Calu3 (cell line): ENCODE data around the gene NUP93. TPM values are rescaled to one million over a fixed set of nuclear protein-coding genes. Genes with fewer than 3 reads are reported as not detected.

ENCODE experiments used
- BruUV-seq: library from RNA; stranded (reverse); fragments of 400-500 nt; replicated peaks from 2 replicates; lab custom pipeline; 2021; lab: Mats Ljungman, UMichigan
- CTCF ChIA-PET: fragments of 300-600 bp; sonication (Branson Sonifier 250); formaldehyde crosslinking; loops from one replicate; lab custom pipeline; 2022; ENCODE audit warnings: antibody characterized with exemption; lab: Charles Lee
- DNase-seq: peaks from one replicate; pipeline ENCODE4 v3.0.0; 2022
- H3K27ac Mint-ChIP-seq: one replicate; pipeline ENCODE4 v1.8.0; 2022; ENCODE audit warnings: mixed read lengths; ENCODE audit not compliant: unreplicated experiment
- H3K27me3 Mint-ChIP-seq: one replicate; pipeline ENCODE4 v1.8.0; 2022; ENCODE audit warnings: mixed read lengths; ENCODE audit not compliant: unreplicated experiment
- H3K36me3 Mint-ChIP-seq: one replicate; pipeline ENCODE4 v1.8.0; 2022; ENCODE audit warnings: mild to moderate bottlenecking, moderate library complexity, mixed read lengths; ENCODE audit not compliant: insufficient read depth, unreplicated experiment
- H3K4me1 Mint-ChIP-seq: one replicate; pipeline ENCODE4 v1.8.0; 2022; ENCODE audit warnings: mild to moderate bottlenecking, low read depth, mixed read lengths; ENCODE audit not compliant: unreplicated experiment
- H3K4me3 Mint-ChIP-seq: one replicate; pipeline ENCODE4 v1.8.0; 2022; ENCODE audit warnings: mild to moderate bottlenecking, low read depth, moderate library complexity, mixed read lengths; ENCODE audit not compliant: unreplicated experiment
- H3K9me3 Mint-ChIP-seq: one replicate; pipeline ENCODE4 v1.8.0; 2022; ENCODE audit warnings: low read depth, mixed read lengths; ENCODE audit not compliant: unreplicated experiment
- intact Hi-C: fragments of 100-400 bp; cut with micrococcal nuclease; formaldehyde crosslinking; loops from one replicate; pipeline ENCODE4 v1.10.0; 2022; ENCODE audit not compliant: unreplicated experiment
- total RNA-seq: library from RNA; stranded (reverse); gene quantifications from 2 replicates; pipeline ENCODE4 v1.2.3, GENCODE V29; 2022
- TF ChIP-seq, protein P1 (sequence below): fragments of 200-600 bp; IDR thresholded peaks from one replicate; pipeline ENCODE4 v1.8.0; 2022; ENCODE audit warnings: antibody characterized with exemption; ENCODE audit not compliant: unreplicated experiment

NUP93 gene
- total RNA-seq, 1 experiment from 2014 or later = 120 TPM

DNA sequence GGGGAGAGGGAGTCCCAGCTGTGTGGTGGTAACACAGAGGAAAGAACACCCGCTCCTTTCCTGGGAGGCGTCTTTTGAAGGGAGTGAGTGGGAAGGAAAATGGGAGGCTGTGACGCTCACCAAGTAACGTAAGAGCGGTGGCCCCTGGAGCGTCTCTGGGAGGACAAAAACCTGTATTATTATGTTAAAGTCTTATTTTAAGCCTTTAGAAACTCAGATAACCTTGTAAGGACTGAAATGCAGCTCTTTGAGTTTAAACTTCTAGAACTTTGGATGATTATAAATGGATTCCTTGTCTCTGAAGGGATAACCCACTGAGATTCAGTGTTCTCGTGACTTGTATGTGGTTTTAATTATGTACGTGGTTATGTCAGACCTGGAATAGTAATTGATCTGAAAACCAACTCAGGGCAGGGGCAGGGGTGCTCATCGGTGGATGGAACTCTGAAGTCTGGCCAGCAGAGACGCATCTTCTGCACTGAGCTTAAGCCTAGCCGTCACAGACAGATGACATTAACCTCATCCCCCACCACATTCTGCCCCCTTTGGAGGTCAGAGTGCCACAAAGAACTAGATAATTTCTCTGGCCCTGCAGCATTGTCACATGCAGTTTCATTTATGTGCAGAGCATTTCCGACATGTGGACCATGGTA, 93.3 kb downstream of the NUP93 start:
- H3K4me1 Mint-ChIP-seq = no peaks in the 10 kb centered on the region

DNA sequence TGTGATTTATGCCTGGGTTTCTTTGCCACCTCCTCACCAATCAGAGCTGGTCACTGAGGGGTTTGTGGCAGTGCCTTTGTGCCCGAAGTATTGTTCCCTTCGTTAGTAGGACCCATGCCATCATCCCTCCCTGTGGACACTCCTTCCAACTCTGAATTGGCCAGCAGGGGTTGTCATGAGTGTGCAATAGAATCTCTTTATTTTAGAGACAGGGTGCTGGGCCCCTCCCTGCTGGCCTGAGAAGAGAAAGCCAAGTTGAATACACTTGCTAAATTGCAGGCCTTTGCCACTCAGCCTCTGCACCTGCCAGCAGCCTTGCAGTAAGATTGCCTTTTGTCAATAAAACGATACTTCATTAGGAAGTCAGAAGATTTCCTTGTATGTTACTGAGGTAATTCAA, 94.4 kb downstream of the NUP93 start:
- BruUV-seq = no TSS peak
- TF ChIP-seq, protein P1, sequence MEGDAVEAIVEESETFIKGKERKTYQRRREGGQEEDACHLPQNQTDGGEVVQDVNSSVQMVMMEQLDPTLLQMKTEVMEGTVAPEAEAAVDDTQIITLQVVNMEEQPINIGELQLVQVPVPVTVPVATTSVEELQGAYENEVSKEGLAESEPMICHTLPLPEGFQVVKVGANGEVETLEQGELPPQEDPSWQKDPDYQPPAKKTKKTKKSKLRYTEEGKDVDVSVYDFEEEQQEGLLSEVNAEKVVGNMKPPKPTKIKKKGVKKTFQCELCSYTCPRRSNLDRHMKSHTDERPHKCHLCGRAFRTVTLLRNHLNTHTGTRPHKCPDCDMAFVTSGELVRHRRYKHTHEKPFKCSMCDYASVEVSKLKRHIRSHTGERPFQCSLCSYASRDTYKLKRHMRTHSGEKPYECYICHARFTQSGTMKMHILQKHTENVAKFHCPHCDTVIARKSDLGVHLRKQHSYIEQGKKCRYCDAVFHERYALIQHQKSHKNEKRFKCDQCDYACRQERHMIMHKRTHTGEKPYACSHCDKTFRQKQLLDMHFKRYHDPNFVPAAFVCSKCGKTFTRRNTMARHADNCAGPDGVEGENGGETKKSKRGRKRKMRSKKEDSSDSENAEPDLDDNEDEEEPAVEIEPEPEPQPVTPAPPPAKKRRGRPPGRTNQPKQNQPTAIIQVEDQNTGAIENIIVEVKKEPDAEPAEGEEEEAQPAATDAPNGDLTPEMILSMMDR = no peak

More for the DNA sequence above, 93.3 kb downstream of the NUP93 start:
- Mint-ChIP-seq H3K9me3 (no peaks in the 10 kb centered on the region), H3K27ac (no peak overlapping the region), H3K27me3 (no peaks in the 10 kb centered on the region), H3K36me3 (peaks cover 6% of the 10 kb centered on the region), H3K4me3 (no peak overlapping the region)
- CTCF ChIA-PET = no interaction called here
- TF ChIP-seq, protein P1 = no peak
- no TSS peak for BruUV-seq
- no peak for DNase-seq
- intact Hi-C loops = no loop called here

DNA sequence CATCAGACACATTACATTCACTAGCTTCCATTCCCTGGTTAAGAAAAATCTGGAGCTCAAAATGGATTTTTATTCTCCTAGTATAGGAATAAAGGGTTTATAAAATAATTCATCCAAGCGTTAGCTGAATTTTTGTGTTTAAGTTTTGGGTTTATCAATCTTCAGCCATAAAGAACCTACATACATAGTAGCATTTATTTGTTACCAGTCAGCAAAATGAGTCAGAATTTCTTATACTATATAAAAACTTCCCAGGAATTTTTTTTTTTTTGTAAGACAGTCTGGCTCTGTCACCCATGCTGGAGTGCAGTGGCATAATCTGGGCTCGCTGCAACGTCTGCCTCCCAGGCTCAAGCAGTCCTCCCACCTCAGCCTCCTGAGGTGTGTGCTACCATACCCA, 94.9 kb downstream of the NUP93 start:
- CTCF ChIA-PET = interaction anchor here (0.6 kb wide), 1 partner anchor 136 kb away, joined by 3 read pairs; no protein-coding TSS in a partner anchor
- H3K4me1 Mint-ChIP-seq = no peaks in the 10 kb centered on the region
- DNase-seq = no peak
- no peak overlapping the region for H3K4me3 Mint-ChIP-seq
- TF ChIP-seq, protein P1 = no peak
- intact Hi-C loops = no loop called here
- H3K36me3 Mint-ChIP-seq = peaks cover 6% of the 10 kb centered on the region
- H3K9me3 Mint-ChIP-seq = no peaks in the 10 kb centered on the region
- BruUV-seq = no TSS peak
- no peaks in the 10 kb centered on the region for H3K27me3 Mint-ChIP-seq
- no peak overlapping the region for H3K27ac Mint-ChIP-seq

More for the DNA sequence above, 94.4 kb downstream of the NUP93 start:
- Mint-ChIP-seq H3K27me3 (no peaks in the 10 kb centered on the region), H3K27ac (no peak overlapping the region), H3K4me3 (no peak overlapping the region), H3K4me1 (no peaks in the 10 kb centered on the region), H3K36me3 (peaks cover 6% of the 10 kb centered on the region), H3K9me3 (no peaks in the 10 kb centered on the region)
- CTCF ChIA-PET = interaction anchor here (0.6 kb wide), 1 partner anchor 136 kb away, joined by 3 read pairs; no protein-coding TSS in a partner anchor
- no peak for DNase-seq
- intact Hi-C loops = no loop called here

DNA sequence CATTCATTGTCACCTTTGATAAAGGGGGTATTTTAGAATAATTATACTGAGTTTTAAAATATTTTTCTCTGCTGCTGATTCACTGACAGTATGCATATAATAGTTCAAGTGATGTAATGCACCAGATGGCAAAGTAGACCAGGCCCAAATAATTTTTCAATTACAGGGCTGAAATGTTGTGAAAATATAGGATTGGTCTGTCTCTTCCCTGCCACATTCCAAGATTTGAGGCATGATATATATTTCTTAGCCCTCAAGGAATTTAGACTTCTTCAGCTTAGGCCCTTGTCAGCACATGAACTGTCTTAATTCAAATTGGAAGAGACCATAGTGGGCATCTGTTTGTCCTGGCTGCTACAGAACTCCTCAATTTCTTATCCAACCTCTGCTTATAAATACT, 95.9 kb downstream of the NUP93 start:
- H3K27me3 Mint-ChIP-seq = no peaks in the 10 kb centered on the region
- DNase-seq = no peak
- TF ChIP-seq, protein P1 = no peak
- intact Hi-C loops = no loop called here
- peaks cover 11% of the 10 kb centered on the region for H3K36me3 Mint-ChIP-seq
- no peak overlapping the region for H3K27ac Mint-ChIP-seq
- no peak overlapping the region for H3K4me3 Mint-ChIP-seq
- H3K4me1 Mint-ChIP-seq = no peaks in the 10 kb centered on the region
- BruUV-seq = no TSS peak
- no peaks in the 10 kb centered on the region for H3K9me3 Mint-ChIP-seq
- CTCF ChIA-PET = no interaction called here
